Peyer's patch (tissue), 4 donors: ENCODE measurements around the gene INPP4A.

Experiments
- CTCF ChIP-seq, 6 experiments: fragments of 450-650 bp in 4 of 6; fragments of 200-600 bp in 2 of 6; sonication (generic) in 1 of 6; IDR thresholded peaks; one replicate each; pipeline ENCODE4 v1.5.1; 2017 to 2019; ENCODE audit warnings: antibody characterized with exemption in 6 of 6, mild to moderate bottlenecking in 3 of 6, moderate library complexity in 1 of 6
- POLR2A ChIP-seq, 2 donors: fragments of 450-650 bp; IDR thresholded peaks; one replicate each; pipeline ENCODE4 v1.5.1; 2017; ENCODE audit warnings: antibody characterized with exemption in 2 of 2, mild to moderate bottlenecking in 2 of 2, moderate library complexity in 2 of 2

GRCh38 chr2:98478088-98478551, 33.5 kb downstream of the INPP4A start:
- no peak for TF ChIP-seq CTCF (IDR thresholded peaks at IDR 0.05)
- no peak for TF ChIP-seq POLR2A (IDR thresholded peaks at IDR 0.05)
